Bronchial epithelial cell (primary cell): Measurements from ENCODE around the gene DAGLA. TPM values are rescaled to one million over a fixed set of nuclear protein-coding genes. Genes with fewer than 3 reads are reported as not detected.

Experiments used
- DNase-seq: peaks from one replicate; pipeline ENCODE4 v3.0.0-alpha.2; 2010; ENCODE audit warnings: low read depth
- FAIRE-seq: peaks from 2 replicates; lab custom pipeline; 2011; peaks lifted over from hg19 to GRCh38; lab: Jason Lieb, UNC
- H3K27me3 ChIP-seq: 2 replicates; pipeline ENCODE4 v1.5.1; 2011; ENCODE audit warnings: low read length; ENCODE audit not compliant: control insufficient read depth, insufficient read depth
- H3K36me3 ChIP-seq: 2 replicates; pipeline ENCODE4 v1.5.1; 2011; ENCODE audit warnings: low read length; ENCODE audit not compliant: control insufficient read depth, insufficient read depth
- H3K4me3 ChIP-seq: 2 replicates; pipeline ENCODE4 v1.5.1; 2011; ENCODE audit warnings: mild to moderate bottlenecking, low read depth, low read length, control low read depth
- total RNA-seq: library from RNA; depleted of rRNA; stranded (reverse); fragments of >200 nt; gene quantifications from 2 replicates; pipeline ENCODE4 v1.2.1, GENCODE V29; 2014
- TF ChIP-seq, protein P1 (sequence below): IDR thresholded peaks from 2 replicates; pipeline ENCODE4 v1.5.1; 2011; ENCODE audit warnings: mild to moderate bottlenecking, moderate library complexity, low read length, control low read depth, inconsistent platforms; ENCODE audit not compliant: insufficient read depth, severe bottlenecking

Gene DAGLA
- total RNA-seq, 1 donor from 2014 or later, result under 0.01 TPM

DNA sequence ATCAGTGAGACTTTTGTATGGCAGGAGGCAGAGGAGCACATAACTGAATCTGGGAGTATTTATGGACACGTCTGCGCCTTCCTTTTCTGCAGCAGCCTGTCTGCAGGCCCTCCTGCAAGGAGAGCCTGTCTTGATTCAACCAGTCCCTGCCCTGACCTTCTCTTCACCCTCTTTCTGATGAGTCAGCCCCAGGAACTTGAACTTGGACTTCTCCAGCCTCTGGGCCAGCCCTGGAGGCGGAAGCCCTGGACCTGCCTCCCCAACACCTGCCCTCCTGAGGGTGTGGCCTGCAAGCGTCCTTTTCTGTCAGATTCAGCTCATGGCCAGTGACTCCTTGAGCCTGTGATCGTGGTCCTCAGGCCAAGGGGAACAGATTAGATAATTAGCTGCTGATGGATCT lies 20.0 kb downstream of the DAGLA start:
- DNase-seq, result peak; percentile 81
- TF ChIP-seq, protein P1, sequence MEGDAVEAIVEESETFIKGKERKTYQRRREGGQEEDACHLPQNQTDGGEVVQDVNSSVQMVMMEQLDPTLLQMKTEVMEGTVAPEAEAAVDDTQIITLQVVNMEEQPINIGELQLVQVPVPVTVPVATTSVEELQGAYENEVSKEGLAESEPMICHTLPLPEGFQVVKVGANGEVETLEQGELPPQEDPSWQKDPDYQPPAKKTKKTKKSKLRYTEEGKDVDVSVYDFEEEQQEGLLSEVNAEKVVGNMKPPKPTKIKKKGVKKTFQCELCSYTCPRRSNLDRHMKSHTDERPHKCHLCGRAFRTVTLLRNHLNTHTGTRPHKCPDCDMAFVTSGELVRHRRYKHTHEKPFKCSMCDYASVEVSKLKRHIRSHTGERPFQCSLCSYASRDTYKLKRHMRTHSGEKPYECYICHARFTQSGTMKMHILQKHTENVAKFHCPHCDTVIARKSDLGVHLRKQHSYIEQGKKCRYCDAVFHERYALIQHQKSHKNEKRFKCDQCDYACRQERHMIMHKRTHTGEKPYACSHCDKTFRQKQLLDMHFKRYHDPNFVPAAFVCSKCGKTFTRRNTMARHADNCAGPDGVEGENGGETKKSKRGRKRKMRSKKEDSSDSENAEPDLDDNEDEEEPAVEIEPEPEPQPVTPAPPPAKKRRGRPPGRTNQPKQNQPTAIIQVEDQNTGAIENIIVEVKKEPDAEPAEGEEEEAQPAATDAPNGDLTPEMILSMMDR, result no peak
- peaks cover 7% of the 10 kb centered on the region for H3K27me3 ChIP-seq
- no peak for FAIRE-seq
- H3K36me3 ChIP-seq, result no peaks in the 10 kb centered on the region
- no peak overlapping the region for H3K4me3 ChIP-seq

DNA sequence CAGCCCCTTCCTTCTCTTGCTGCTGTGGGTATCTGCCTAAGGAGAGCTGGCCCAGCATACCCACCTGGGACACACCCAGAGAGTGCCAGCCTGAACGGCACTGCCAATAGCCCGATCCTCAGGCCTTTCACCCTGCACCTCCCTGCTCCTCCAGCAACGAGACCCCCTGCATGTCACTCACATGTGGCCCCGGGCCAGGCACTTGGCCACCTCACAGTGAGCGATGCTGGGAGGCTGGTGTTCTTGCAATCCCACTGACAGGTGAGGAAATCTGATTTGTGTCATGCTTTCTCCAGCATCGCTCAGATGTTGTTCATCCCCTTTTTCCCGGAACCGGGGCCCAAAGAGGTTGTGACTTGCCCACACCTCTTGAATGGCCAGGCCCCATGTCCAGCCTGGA lies 20.5 kb downstream of the DAGLA start:
- peak; percentile 41 for DNase-seq
- Histone ChIP-seq H3K4me3 (no peak overlapping the region), H3K36me3 (no peaks in the 10 kb centered on the region), H3K27me3 (peaks cover 12% of the 10 kb centered on the region)
- FAIRE-seq, result no peak
- TF ChIP-seq, protein P1, result no peak

DNA sequence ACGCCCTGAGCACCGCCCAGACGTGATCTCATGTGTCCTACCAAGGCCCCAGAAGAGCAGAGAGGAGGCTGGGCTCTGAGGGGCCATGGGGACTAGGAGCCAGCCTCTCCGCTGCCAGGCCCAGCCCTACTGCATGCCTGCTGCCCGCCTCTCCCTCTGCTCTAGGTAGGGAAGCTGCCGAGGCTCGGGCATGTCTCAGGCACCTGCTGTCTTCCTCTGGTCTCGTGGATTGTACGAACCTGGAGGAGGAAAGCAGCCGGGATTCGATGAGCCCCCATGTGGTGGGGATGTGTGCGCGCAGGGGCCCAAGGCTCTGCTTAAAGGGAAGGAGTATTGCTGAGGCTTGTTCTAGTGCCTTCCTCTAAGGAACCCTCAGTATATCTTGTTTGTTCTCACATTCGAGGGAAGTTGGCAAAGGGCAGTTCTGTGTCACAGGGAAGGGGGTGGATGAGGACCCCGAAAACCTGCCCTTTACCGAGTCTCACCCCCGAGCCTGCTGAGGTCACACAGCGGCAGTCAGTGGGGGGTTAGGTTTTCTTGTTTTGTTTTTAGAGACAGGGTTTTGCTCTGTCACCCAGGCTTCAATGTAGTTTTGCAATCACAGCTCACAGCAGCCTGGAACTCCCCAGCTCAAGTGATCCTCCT lies 21.2 kb downstream of the DAGLA start:
- H3K27me3 ChIP-seq, result peaks cover 14% of the 10 kb centered on the region
- peak; percentile 23 for FAIRE-seq
- TF ChIP-seq, protein P1, result peak; percentile 26
- H3K36me3 ChIP-seq, result no peaks in the 10 kb centered on the region
- peak; percentile 25 for DNase-seq
- H3K4me3 ChIP-seq, result no peak overlapping the region

DNA sequence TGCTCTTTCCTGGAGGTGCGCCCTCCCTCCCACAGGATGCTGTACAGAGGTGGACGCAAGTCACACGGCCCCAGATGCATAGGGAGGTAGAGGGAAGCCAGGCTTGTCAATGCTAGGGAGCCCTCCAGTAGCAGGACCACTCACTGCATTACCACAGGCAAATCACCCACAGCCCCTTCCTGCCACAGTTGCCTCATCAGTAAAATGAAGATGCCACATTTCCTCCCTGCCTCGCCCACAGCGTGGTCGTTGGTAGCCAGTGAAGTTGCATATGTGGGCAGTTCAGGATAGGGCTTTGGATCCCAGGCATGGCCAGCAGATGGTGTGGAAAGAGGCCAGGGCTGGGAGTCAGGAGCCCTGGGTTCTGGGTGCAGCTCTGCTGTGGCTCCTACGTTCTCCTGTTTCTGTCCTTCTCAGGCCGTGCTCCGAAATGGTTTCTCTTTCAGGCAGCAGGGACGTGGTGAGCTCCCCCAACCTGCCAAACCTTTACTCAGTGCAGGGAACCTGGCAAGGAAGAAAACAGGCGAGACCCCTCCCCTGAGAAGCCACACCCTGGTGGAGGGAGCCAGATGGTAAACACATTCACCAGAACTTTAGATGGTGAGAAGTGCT lies 22.6 kb downstream of the DAGLA start:
- DNase-seq, result no peak
- Histone ChIP-seq H3K36me3 (no peaks in the 10 kb centered on the region), H3K4me3 (no peak overlapping the region), H3K27me3 (peaks cover 14% of the 10 kb centered on the region)
- peak; percentile 77 for FAIRE-seq
- TF ChIP-seq, protein P1, result no peak

DNA sequence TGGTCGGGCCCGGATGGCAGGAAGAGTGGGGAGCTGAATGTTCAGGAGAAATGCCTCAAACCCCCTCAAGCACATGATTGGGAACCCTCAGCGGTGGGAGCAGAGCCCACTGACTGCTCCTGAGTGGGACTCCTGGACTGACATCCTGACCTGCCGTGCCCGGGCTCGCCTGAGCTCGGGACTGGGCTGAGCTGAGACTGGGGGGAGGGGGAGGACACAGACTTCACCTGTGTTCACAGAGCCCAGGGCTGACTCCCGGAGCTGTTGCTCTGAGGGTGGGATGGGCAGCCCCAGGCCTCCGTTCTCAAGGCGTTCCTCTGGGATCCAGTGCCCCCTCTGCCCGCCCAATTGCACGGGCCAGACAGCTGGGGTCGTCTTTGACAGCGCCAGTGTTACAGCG lies 24.6 kb downstream of the DAGLA start:
- DNase-seq (no peak), FAIRE-seq (no peak)
- Histone ChIP-seq H3K4me3 (no peak overlapping the region), H3K36me3 (no peaks in the 10 kb centered on the region), H3K27me3 (peaks cover 16% of the 10 kb centered on the region)
- TF ChIP-seq, protein P1, result no peak
